CD4-positive, alpha-beta T cell treated with Interleukin-10 for 1 hour (primary cell): ENCODE measurements around the gene NUP62.
"Not testable (repeated sequence)": the region's sequence is repeated elsewhere in the genome, so short reads cannot be mapped to it uniquely, and the experiment has no call there.

Experiments
- DNase-seq: peaks from one replicate; pipeline ENCODE4 v3.0.0-alpha.2; 2020

NUP62 gene

DNA sequence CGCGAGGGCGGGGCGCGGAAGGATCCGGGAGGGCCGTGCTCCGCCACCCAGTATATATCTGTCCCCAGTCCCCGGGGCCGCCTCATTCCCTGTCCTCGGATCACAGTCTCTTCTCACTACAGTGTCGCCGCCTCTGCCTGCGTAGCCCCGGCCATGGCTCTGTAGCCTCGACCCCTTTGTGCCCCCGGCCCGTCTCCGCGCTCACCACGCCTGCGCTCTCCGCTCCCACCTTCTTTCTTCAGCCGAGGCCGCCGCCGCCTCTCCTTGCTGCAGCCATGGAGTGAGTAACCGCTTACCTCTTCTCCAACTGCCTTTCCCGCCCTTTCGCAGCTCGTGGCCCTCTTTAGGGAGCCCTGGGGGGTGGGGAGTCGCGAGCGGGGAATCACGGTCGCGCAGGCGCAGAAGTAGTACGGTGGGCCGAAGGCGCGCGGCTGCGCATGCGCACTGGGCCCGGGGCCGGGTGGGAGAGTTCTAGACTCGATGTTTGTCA, at the start of gene NUP62, which contains the start of gene ATF5:
Gene NUP62 (minus strand): TSS at position 384 of the 490 bp plus-strand sequence. CDS start 19,697 bp downstream, outside the sequence.
Gene ATF5 (plus strand): TSS at position 85 of the 490 bp plus-strand sequence. CDS start 1,646 bp downstream, outside the sequence.
- DNase-seq: peak; percentile 91

- DNase-seq: no peak
Observed at GRCh38 chr19:49978324-49978723, 49.0 kb upstream of the NUP62 start.

GRCh38 chr19:49977881-49978280, 48.6 kb upstream of the NUP62 start:
- DNase-seq: no peak

DNA sequence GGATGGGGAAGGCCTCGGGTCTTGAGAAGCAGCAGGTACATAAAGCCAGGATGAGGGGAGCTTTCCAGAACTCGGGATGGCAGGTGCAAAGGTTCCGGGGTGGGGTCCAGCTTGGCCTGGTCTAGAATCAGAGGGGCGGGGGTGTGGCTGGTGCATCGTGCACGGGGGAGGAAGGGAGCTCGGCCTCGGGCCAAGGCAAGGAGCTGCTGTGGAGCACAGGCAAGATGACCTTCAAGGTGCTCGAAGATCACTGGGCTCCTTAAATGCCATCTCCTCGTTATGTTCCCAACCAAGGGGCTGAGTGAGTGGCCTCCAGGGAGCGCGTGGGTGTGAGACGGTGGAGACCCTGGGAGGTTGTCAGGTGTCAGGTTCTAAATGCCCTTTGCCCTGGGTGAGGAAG, 47.8 kb upstream of the NUP62 start:
- DNase-seq: no peak

DNA sequence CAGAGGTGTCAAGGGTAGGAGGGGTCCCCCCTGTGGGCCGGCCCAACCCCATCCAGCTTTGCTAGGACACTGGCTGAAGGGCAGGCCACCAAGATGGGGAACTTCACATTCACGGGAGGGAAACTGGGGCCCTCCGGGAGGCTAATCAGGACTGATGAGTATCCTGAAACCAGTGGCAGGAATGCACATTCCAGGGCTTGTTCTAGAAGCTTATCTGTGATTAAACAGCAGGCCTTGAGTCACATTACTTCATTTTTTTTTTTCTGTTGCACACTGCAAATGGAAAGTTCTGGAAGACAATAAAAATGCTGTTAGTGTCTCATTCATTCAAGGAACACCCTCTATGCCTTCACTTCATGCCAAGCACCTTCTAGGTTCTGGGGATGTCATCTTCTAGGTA, 47.2 kb upstream of the NUP62 start:
- no peak for DNase-seq

GRCh38 chr19:49975051-49975450, 45.7 kb upstream of the NUP62 start:
- no peak for DNase-seq

DNA sequence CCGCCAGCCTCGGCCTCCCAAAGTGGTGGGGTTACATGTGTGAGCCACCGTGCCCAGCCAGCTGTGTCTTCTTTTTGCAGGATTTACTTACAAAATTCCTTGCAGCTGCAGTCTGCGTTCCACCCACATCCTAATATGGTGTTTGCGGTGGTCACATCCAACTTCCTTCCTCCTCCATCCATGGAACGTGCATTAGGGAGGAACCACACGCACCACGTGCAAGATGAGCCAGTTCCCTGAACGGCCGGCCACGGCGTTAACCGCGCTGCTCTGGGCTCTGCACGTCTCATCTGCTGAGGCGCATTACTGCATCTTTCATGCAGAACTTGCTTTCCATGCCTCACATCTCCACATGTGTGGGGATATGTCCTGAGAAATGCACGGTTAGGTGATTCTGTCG, 44.7 kb upstream of the NUP62 start:
- DNase-seq: no peak

DNA sequence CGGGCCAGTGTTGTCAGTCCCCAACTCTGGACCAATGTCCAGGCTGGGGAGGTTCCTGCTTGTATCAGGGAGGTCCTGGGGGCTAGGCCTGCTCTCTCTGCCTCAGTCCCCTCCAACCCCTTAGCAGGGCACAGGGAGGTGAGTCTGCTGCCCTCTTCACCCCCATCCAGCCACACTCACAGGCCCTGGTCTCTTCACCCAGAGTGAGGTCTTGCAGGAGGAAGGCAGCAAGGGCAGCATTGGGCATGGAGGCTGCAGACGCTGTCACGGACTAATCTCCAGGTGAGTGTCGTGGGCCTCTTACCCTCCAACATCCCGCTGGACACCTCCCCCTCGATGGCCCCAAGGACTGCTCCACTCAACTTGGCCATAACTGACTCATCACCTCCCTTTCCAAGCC, 43.5 kb upstream of the NUP62 start:
- DNase-seq: no peak

DNA sequence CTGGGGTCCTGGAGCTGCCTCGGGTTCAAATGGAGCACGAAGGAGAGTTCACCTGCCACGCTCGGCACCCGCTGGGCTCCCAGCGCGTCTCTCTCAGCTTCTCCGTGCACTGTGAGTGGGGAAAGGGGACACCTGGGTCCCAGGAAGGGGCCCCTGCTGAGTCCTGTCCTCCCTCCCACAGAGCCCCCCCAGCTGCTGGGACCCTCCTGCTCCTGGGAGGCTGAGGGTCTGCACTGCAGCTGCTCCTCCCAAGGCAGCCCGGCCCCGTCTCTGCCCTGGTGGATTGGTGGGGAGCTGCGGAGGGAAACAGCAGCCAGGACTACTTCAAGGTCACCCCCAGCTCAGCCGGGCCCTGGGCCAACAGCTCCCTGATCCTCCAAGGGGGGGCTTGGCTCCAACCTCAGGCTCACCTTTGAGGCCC, 42.7 kb upstream of the NUP62 start:
- no peak for DNase-seq

DNA sequence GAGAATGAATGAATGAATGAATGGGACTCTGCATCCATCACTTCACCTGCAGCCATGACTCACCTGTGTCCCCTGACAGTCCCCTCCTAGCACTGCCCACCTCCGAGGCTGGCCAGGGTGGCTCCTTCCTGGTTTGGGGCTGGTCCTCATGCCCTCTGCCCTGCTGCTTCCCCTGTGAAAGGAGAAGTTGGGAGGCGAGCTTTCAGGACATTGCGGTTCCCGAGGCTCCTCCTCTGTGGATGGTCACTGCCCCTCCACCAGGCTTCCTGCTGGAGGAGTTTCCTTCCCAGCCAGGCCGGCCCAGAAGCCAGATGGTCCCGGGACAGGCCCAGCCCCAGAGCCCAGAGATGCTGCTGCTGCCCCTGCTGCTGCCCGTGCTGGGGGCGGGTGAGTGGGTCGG, 40.1 kb upstream of the NUP62 start:
- not testable (repeated sequence) for DNase-seq

DNA sequence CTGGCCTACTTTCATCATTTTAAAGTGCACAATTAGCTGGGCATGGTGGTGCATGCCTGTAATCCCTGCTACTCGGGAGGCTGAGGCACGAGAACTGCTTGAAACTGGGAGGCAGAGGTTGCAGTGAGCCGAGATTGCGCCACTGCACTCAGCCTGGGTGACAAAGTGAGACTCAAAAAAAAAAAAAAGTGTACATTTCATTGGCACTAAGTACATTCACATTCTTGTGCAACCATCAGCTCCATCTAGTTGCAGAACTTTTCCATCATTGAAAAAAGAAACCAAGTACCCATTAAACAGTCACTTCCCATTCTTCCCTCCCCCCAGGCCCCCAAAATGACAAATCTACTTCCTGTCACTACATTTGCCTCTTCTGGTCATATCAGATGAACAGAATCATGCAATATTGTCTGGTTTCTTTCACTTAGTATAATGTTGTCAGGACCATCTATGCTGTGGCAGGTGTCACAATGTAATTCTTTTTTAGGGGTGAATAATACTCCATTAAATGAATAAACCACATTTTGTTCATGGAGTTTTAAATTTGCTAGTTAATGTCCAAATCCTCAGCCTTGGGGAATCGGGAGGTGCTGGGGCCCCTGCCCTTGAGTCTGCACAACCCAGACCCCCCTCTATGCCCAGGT, 39.1 kb upstream of the NUP62 start:
- DNase-seq: no peak

- DNase-seq: not testable (repeated sequence)
Observed at GRCh38 chr19:49960980-49961379, 31.7 kb upstream of the NUP62 start, which contains the start of gene SIGLEC11. TSS of gene SIGLEC11 (minus strand) at chr19:49961172. CDS start at chr19:49961081, 91 bp downstream.

DNA sequence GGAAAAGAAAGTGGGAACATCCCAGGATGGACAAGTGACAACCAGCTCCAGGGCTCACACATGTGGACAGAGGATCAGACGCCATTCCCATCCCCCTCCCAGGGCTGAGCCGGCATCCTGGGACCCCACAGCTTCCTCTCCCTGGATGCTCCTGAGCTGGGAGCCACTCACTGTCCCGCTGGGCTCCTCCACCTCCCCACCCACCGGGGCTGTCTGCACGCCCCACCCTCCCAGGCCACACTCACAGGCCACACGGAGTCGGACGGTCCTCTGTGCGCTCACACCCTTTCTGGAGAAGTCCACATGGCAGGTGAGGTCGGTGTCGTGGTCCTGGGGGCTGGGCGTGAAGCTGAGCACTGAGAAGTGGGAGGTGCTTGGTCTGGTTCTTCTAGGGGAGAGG, 30.6 kb upstream of the NUP62 start:
- not testable (repeated sequence) for DNase-seq

- DNase-seq: not testable (repeated sequence)
Observed at GRCh38 chr19:49958596-49958995, 29.3 kb upstream of the NUP62 start.

- DNase-seq: not testable (repeated sequence)
Observed at GRCh38 chr19:49958144-49958543, 28.8 kb upstream of the NUP62 start.

DNA sequence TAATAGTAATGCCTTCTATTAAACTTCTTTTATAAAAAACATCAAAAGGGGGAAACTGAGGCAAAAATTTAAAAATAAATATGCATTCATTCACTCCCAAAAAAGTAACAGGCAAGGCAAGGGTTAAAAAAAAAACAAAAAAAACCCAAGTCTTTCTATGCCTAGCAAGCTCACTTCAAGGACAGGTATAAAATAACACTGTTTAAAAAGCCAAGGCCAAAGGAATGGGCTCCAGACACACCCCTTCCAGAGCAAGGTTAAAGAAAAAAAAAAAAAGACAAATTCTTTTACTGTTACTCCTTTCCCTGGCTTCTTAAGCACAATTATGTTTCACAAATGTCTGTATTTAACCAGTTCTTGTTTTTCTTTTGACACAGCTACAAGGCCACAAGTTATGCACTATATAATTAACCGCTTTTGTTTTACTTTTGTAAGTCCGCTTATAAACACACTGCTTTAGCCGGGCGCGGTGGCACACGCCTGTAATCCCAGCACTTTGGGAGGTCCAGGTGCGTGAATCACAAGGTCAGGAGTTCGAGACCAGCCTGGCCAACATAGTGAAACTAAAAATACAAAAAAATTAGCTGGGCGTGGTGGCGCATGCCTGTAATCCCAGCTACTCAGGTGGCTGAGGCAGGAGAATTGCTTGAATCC, 28.1 kb upstream of the NUP62 start:
- DNase-seq: no peak

DNA sequence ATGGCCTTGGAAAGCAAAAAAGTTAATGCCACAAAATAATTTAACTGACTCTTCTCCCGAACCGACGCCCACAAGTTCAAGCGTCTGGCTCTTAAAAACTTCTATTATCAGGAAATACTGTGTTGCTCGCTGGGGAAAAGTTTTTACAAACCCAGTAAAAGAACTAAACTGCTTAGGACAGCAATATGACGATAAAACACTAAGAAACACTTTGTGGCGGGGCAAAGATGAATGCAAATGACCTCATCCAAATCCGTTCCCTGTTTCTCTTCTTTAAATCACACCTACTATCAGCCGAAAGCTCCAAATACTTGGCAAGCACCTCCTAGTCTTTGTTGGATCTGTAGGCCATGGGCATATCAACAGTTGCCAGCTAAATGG, 26.8 kb upstream of the NUP62 start:
- no peak for DNase-seq

GRCh38 chr19:49954933-49955332, 25.6 kb upstream of the NUP62 start:
- DNase-seq: no peak

DNA sequence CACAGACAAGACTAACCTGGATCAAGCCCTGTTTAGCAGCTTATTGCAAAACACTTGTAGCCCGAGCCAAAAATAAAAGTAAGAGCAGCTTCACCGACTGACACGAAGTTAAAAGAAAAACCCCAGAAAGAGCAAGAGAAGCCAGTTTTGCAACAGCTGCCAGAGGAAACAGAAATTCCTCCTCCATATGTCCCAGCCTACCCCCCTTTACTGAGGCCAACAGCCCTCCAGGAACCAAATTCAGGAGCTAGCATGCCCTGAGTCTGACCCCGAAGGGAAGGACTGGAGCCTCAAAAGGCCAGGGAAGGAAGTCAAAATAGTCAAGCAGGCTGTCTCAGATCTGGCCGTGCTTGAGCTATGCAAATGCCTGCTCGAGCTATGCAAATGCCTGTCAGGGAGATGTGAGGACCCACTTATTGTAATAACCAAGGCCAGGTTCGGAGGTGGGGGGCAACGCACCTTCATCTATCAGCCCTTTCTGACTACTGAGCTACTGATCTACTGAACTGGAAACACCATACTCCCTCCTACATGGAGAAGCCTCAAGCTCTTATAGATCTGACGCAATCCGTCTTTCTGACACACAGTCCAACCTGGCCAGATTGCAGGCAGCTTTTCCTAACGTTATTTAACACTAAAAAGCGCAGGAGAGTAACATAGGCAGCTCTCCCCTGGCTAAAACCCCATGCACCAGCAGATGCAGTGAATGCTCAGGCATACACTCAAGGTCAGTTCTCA, 25.0 kb upstream of the NUP62 start:
- no peak for DNase-seq

DNA sequence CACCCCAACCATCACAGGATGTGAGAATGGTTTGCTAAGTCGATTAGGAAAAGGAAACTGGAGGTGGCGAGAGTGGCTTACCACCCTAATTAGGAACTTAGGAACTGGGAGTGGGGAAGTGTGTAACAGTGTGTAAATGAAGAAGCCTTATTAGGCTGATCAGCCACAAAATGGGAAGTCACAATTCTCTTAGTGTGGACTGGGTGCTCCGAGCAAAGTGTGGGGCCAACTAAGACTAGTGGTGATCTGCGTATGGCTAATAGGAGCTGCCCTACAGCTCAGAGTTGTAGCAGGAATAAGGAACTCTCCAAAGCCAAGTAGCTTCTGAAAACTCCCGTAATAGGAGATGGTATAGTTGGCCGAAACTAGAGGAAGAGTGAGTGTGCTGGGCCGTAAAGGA, 24.1 kb upstream of the NUP62 start:
- no peak for DNase-seq

DNA sequence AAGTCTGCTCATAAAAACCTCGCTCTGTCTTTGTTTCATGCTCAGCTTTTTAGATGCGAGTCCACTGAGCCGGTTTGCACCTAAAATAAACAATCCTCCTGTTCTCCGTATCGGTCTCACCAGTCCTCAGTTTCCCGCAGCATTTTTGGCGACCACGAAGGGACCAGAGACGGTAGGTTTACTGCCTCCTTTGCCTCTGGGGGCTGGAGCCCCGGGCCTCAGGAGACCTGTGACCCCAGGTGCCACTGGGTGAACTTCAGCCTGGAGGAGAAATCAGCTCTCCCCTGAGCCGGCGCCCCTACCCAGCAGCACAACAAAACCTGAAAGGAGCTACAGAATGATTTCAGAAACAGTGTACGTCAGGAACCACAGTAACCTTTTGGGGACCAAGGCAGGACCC, 23.6 kb upstream of the NUP62 start:
- DNase-seq: no peak

DNA sequence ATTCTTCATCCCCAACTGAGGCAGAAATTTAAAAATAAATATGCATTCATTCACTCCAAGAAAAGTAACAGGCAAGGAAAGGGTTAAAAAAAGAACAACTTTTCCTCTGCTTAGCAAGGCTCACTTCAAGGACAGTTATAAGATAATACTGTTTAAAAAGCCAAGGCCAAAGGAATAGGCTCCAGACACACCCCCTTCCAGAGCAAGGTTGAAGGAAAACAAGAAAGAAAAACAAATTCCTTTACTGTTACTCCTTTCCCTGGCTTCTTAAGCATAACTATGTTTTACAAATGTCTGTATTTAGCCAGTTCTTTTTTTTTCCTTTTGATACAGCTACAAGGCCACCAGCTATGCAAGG, 23.2 kb upstream of the NUP62 start:
- DNase-seq: no peak

DNA sequence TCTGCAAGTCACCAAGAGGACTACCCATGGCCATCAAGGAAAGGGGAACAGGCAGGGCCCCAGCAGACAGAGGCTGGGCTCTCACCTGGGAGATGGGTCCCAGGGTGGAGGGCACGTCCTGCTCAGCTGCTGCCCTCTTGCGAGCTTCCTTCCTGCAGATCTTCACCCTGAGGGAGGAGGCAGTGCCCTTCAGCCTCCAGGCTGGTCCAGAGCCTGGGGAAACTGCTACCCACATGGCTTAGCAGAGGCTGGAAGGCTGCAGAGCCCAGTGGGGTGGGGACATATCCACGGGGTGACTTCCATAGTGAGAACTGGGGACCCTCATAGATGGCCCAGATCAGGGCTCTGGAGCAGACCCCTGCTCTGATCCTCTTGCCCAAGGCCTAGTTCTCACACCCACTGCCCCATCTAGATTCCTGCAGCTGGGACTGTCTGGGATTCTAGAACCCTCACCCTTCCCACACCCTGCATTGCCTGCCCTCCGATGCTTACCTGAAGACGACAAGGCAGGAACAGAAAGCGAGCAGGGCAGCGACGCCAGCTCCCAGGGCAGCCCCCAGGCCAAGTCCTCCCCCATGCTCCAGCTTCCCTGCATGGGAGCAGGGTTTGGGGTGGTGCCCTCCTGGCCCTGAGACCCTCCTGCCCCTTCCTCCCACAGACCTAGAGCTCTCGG, 22.6 kb upstream of the NUP62 start:
- DNase-seq: no peak
